NCI-H774 (cell line): ENCODE data around the gene SLC6A16.
"Not testable (repeated sequence)": the region's sequence is repeated elsewhere in the genome, so short reads cannot be mapped to it uniquely, and the experiment has no call there.

ENCODE experiments used
- DNase-seq: peaks from one replicate; lab custom pipeline; 2025; lab: John Stamatoyannopoulos, UW

Gene SLC6A16

GRCh38 chr19:49331187-49331586, 6.2 kb upstream of the SLC6A16 start:
- DNase-seq, result not testable (repeated sequence)

DNA sequence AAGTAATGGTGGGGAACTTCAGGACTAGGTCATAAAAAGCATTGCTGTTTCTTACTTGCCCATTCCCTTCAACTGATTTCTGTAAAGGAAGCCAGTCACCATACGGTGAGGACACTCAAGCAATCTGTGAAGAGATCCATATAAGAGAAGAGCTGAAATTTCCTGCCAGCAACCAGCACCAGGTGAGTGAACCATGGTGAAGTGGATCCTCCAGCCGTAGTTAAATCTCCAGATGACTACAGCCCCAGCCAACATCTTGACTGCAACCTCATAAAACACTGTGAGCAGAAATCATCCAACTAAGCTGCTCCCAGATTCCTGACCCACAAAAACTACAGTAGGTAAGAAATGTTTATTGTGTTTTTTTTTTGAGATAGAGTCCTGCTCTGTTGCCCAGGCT, 3.8 kb upstream of the SLC6A16 start:
- DNase-seq, result no peak

DNA sequence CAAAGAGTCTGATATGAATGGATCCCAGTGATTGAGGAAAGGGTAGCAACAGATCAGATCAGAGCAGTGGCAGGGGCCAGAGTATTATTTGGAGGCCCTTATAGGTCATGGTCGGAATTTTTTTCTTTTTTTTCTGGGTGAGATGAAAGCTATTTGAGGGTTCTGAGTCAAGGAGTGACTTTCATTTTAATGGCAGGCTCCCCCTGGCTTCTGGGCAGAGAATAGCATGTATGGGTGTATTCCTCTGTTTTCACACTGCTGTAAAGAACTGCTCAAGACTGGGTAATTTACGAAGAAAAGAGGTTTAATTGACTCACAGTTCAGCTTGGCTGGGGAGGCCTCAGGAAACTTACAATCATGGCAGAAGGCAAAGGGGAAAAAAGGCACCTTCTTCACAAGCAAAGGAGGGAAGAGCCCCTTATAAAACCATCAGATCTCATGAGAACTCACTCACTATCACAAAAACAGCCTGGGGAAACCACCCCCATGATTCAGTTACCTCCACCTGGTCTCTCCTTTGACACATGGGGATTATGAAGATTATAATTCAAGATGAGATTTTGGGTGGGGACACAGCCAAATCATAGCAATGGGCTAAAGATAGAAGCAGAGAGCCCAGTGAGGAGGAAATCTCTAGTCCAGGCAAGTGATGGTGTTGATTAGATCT, 3.0 kb upstream of the SLC6A16 start:
- DNase-seq, result no peak

DNA sequence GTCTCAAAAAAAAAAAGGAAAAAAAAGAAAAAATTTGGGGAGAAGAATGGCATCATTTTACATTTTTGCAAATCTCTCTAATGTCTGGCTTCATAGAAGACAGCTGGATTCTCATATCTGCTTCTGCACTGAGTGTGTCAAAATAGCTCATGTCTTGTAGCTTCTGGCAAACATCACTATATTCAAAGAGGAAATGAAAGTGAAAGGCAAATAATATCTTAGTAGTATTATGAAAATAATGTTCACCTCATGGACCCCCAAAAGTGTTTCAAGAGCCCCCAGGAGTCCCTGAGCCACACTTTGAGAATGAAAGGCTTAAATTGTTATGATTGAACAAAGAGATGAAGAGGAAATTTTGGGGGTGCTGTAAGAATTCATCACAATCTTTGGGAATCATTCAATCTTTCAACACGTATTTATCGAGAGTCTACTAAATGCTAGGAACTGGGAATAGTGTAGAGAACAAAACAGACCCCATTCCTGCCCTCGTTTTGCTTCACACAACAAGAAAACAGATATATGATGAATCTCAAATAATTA, 1.2 kb upstream of the SLC6A16 start:
- DNase-seq, result no peak

DNA sequence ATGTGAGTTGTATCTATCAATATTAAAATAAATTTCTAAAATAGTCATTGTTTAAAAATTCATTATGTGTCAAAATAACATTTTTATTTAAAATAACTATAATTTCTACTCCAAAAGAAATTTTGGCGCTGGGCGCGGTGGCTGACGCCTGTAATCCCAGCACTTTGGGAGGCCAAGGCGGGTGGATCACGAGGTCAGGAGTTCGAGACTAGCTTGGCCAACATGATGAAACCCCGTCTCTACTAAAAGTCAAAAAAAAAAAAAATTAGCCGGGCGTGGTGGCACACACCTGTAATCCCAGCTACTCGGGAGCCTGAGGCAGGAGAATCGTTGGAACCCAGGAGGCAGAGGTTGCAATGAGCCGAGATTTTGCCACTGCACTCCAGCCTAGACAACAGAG, 765 bp upstream of the SLC6A16 start:
- DNase-seq, result not testable (repeated sequence)

- no peak for DNase-seq
Measured at GRCh38 chr19:49318296-49318695, 6.7 kb downstream of the SLC6A16 start.

DNA sequence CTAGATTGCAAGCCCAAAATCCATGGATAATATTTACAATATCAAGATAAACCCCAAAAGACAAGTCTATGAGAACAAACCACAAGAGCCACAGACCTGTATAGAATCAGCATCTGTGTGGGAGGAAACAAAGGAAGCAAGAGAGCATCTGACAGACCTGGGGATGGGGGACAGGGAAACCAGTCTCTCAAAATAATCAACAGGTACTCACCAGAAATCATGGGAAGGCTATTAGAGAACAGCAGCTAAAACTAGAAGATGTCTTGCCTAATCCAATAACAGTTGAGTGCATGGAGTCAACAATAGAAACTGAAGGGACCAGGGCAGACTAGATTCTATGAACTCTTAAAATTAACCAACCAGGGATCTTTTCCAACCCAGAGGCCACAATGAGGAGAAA, 8.7 kb downstream of the SLC6A16 start:
- DNase-seq, result no peak

GRCh38 chr19:49315111-49315510, 9.9 kb downstream of the SLC6A16 start:
- DNase-seq, result no peak

DNA sequence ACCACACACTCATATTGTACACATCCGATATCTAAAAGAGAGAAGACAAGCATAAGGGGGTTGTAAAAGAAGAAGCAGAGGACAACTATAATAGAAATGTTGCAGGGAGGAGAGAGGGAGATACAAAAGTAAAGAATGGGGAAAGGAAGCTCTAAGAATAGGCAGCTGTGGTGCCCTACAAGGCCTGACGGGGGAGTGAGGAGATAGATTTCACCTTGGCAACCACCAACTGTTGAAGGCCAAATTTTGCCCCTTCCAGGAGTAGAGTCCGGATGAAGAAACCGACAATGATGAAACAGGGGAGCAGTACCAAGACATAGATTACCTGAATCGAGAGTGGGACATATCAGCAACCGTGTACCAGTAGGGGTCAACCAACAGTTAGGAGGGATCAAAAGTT, 15.9 kb downstream of the SLC6A16 start:
- DNase-seq, result no peak

GRCh38 chr19:49306734-49307133, 18.3 kb downstream of the SLC6A16 start:
- not testable (repeated sequence) for DNase-seq

- DNase-seq, result no peak
Measured at GRCh38 chr19:49301866-49302252, 23.1 kb downstream of the SLC6A16 start.

DNA sequence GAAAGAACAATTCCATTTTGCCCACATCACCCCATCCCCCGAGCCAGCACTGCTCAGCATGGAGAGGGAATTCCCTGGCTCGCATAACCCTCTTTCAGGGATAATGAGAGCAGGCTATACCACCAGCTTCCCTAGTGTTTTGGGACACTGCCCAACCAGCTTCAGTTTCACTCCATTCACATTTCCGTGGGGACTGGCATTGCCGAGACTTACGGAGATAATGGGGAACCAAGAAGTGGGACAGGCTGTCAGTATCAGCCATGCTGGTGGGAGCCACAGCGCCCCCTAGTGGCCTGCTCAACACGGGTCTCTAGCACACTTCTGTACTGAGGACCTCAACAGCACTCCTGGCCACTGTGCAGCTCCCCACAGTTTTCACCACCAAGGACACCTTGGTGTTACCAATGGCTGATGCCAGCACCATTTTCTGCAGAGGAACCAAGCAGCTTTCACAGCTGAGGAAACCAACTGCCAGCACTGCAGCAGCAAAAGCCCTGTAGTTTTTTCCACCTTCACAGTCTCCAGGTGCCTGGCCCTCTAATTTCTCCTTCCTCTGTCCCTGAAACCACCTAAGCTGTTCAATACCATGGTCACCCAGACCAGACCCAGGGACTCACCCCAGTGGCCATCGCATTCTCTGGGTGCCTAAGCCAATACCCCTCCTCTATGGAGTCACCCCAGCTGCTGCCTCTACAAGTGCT, 23.7 kb downstream of the SLC6A16 start:
- peak; percentile 9 for DNase-seq

GRCh38 chr19:49298653-49299052, 26.3 kb downstream of the SLC6A16 start:
- DNase-seq, result not testable (repeated sequence)

DNA sequence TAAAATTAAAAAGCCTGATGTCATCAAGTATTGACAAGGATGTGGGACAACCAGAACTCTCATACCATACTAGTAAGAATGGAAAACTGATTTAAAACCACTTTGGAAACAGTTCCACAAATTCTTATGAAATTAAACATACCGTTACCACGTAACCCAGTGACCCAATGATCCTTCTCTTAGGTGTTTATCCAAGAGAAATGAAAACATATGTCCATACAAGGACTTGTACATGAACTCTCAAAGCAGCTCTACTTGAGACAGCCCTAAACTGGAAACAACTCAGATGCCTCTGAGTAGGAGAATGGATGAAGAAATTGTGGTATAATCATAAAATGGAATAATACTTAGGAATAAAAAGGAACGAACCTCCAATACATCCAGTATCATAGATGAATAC, 27.6 kb downstream of the SLC6A16 start:
- no peak for DNase-seq

DNA sequence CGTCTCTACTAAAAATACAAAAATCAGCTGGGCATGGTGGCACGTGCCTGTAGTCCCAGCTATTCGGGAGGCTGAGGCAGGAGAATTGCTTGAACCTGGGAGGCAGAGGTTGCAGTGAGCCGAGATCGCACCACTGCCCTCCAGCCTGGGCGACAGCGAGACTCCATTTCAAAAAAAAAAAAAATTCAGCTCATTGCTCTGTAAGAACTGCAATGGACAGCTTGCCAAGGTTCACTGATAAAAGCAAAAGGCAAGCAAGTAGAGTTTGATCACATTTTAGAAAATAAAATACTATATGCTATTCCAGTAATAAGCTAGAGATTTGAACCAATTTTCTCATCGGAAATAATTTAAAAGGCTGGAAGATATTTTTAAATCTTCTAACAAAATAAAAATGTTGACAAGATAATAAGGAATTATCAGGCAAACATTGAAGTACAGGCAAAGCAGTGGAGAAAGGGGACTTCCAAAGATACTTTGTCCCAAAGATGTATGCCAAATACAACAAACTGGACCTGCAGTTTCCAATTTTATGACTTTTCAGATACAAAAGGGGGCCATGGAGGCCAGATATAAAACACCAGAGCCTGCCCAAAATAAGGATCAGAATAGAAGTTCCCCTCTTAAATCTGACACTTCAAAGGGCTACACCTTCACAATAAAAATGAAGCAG, 29.6 kb downstream of the SLC6A16 start:
- no peak for DNase-seq

- DNase-seq, result no peak
Measured at GRCh38 chr19:49294401-49294800, 30.6 kb downstream of the SLC6A16 start.

DNA sequence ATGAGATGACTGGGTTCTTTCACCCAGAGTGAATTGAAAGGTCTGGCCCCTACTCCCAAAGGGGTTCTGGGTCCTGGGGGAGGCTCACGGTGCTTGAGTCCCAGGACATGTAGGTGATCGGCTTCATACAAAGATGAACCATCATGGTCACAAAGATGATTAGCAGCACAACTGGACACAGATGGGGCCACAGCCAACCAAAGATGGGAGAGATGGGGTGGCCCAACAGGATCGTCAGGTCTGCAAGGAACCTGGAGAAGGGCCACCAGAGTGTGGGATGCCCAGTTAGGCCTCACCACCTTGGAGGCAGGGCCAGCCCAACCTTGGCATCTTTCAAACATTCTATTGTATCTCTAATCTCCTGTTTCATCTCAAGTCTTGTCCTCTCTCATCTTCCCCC, 34.5 kb downstream of the SLC6A16 start:
- DNase-seq, result no peak

GRCh38 chr19:49289286-49289685, 35.7 kb downstream of the SLC6A16 start:
- not testable (repeated sequence) for DNase-seq

- not testable (repeated sequence) for DNase-seq
Measured at GRCh38 chr19:49288205-49288604, 36.8 kb downstream of the SLC6A16 start.

DNA sequence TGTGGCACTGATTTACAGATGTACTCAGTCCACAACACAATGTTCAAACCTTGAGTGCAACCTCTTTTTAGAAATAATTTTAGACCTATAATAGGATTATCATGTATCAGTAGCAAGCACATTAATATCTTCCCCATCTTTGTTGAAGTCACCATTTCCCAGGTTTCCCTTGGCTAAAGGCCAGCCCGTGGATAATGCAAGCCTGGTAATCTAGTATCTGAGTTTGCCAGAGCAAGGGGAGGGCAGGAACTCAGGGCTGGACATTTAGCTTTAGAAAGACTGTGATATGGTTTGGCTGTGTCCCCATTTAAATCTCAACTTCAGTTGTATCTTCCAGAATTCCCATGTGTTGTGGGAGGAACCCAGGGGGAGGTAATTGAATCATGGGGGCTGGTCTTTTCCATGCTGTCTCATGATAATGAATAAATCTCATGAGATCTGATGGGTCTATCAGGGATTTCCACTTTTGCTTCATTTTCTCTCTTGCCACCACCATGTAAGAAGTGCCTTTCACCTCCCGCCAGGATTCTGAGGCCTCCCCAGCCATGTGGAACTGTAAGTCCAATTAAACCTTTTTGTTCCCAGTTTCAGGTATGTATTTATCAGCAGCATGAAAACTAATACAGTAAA, 37.7 kb downstream of the SLC6A16 start:
- DNase-seq, result no peak

GRCh38 chr19:49282184-49282583, 42.8 kb downstream of the SLC6A16 start:
- DNase-seq, result peak; percentile 2

- DNase-seq, result no peak
Measured at GRCh38 chr19:49272204-49272603, 52.8 kb downstream of the SLC6A16 start.
